ENCODE data around the gene MED12L. TPM values are rescaled to one million over a fixed set of nuclear protein-coding genes. Genes with fewer than 3 reads are reported as not detected.

The MED12L gene
- total RNA-seq, 4 donors from 2014 or later, result 1.6 to 23.7 (median 4.0) TPM

GRCh38 chr3:151303751-151304150 lies 218.3 kb downstream of the MED12L start:
- Histone ChIP-seq H3K4me1 (peaks cover 0 to 7% of the 10 kb centered on the region in 2 donors), H3K36me3 (no peaks in the 10 kb centered on the region), H3K27me3 (no peaks in the 10 kb centered on the region), H3K9me3 (no peaks in the 10 kb centered on the region), H3K27ac (no peak overlapping the region), H3K4me3 (replicated peaks in 1 of 3) (no peak overlapping the region)
- no peak for DNase-seq
- TF ChIP-seq POLR2A (IDR thresholded peaks at IDR 0.05), result no peak
- TF ChIP-seq, protein P1, sequence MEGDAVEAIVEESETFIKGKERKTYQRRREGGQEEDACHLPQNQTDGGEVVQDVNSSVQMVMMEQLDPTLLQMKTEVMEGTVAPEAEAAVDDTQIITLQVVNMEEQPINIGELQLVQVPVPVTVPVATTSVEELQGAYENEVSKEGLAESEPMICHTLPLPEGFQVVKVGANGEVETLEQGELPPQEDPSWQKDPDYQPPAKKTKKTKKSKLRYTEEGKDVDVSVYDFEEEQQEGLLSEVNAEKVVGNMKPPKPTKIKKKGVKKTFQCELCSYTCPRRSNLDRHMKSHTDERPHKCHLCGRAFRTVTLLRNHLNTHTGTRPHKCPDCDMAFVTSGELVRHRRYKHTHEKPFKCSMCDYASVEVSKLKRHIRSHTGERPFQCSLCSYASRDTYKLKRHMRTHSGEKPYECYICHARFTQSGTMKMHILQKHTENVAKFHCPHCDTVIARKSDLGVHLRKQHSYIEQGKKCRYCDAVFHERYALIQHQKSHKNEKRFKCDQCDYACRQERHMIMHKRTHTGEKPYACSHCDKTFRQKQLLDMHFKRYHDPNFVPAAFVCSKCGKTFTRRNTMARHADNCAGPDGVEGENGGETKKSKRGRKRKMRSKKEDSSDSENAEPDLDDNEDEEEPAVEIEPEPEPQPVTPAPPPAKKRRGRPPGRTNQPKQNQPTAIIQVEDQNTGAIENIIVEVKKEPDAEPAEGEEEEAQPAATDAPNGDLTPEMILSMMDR (IDR thresholded peaks at IDR 0.05), result no peak
- WGBS, 2 donors, result 75 to 86% methylated on average over 2 of the region's 2 CpGs
- intact Hi-C loops (cut with DNase I), result no loop called here

GRCh38 chr3:151305060-151305774 lies 219.8 kb downstream of the MED12L start:
- TF ChIP-seq POLR2A (IDR thresholded peaks at IDR 0.05), result no peak
- TF ChIP-seq, protein P1 (IDR thresholded peaks at IDR 0.05), result peak in 1 of 6 experiments; percentile 24
- Histone ChIP-seq H3K27me3 (no peaks in the 10 kb centered on the region), H3K4me3 (replicated peaks in 1 of 3) (no peak overlapping the region), H3K4me1 (peaks cover 0 to 7% of the 10 kb centered on the region in 2 donors), H3K9me3 (no peaks in the 10 kb centered on the region), H3K27ac (no peak overlapping the region), H3K36me3 (no peaks in the 10 kb centered on the region)
- intact Hi-C loops (cut with DNase I), result no loop called here
- peak; percentile 58 to 61 for DNase-seq
- WGBS, 2 donors, result 59 to 65% methylated on average over 7 of the region's 7 CpGs

- no peak for DNase-seq
- no peaks in the 10 kb centered on the region for H3K27me3 ChIP-seq
- H3K36me3 ChIP-seq, result no peaks in the 10 kb centered on the region
- no peak for TF ChIP-seq POLR2A (IDR thresholded peaks at IDR 0.05)
- TF ChIP-seq, protein P1 (IDR thresholded peaks at IDR 0.05), result no peak
- no peak overlapping the region for H3K4me3 ChIP-seq (replicated peaks in 1 of 3)
- intact Hi-C loops (cut with DNase I), result no loop called here
- H3K9me3 ChIP-seq, result no peaks in the 10 kb centered on the region
- no peak overlapping the region for H3K27ac ChIP-seq
- 95 to 96% methylated on average over 4 of the region's 4 CpGs for WGBS, 2 donors
- H3K4me1 ChIP-seq, result peaks cover 0 to 7% of the 10 kb centered on the region in 2 donors
Observed at GRCh38 chr3:151305775-151306151, 220.3 kb downstream of the MED12L start.

DNA sequence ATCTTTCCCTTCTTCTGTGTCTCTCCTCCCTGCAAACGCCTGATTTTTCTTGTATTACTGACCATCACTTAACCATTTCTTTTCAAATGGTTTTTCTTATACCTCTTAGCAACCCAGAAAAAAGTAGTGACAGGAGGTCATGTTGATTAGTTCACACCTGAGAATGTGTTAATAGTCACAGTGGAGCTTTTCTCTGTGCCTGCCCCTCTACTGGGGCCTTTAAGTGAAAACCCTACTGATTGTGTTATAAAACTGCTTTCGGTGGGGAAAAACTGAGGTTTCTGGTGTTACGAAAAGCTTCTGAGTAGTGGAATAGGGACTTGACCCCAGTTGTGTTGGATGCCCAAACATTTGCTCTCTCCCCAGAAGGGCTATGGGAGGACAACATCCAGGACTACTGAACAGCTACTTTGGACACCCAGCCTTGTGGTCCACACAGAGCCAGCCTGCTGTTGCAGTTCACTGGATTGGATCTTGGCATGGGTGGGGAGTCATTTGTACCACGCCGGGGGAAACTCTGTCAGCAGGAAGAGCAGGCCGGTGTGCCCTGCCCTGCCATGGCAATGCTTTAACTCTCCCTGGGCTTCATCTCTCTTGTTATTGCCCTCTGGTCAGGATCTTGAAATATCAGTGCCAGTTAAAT lies 220.8 kb downstream of the MED12L start:
- no peak for DNase-seq
- intact Hi-C loops (cut with DNase I), result no loop called here
- Histone ChIP-seq H3K27me3 (no peaks in the 10 kb centered on the region), H3K36me3 (no peaks in the 10 kb centered on the region), H3K4me3 (replicated peaks in 1 of 3) (no peak overlapping the region), H3K27ac (no peak overlapping the region), H3K4me1 (peaks cover 0 to 7% of the 10 kb centered on the region in 2 donors), H3K9me3 (no peaks in the 10 kb centered on the region)
- 89 to 90% methylated on average over 6 of the region's 6 CpGs for WGBS, 2 donors
- no peak for TF ChIP-seq POLR2A (IDR thresholded peaks at IDR 0.05)
- TF ChIP-seq, protein P1 (IDR thresholded peaks at IDR 0.05), result no peak

GRCh38 chr3:151307131-151307530 lies 221.7 kb downstream of the MED12L start:
- no peak for DNase-seq
- Histone ChIP-seq H3K4me3 (replicated peaks in 1 of 3) (no peak overlapping the region), H3K4me1 (peaks cover 0 to 7% of the 10 kb centered on the region in 2 donors), H3K9me3 (no peaks in the 10 kb centered on the region), H3K27ac (no peak overlapping the region), H3K36me3 (no peaks in the 10 kb centered on the region), H3K27me3 (no peaks in the 10 kb centered on the region)
- no peak for TF ChIP-seq POLR2A (IDR thresholded peaks at IDR 0.05)
- TF ChIP-seq, protein P1 (IDR thresholded peaks at IDR 0.05), result no peak
- intact Hi-C loops (cut with DNase I), result no loop called here

Data from thyroid gland (tissue), 4 donors.